Epithelial cell of esophagus (primary cell): ENCODE measurements around the gene UTP4.

Source experiments
- DNase-seq: peaks from one replicate; pipeline ENCODE4 v3.0.0; 2010; ENCODE audit warnings: low read depth
- H3K4me3 ChIP-seq: 2 replicates; pipeline ENCODE4 v1.5.1; 2011; ENCODE audit warnings: mild to moderate bottlenecking, low read length, control low read depth
- CTCF ChIP-seq: IDR thresholded peaks from 2 replicates; pipeline ENCODE4 v1.5.1; 2011; ENCODE audit warnings: low read depth, mild to moderate bottlenecking, low read length, control low read depth, inconsistent platforms; ENCODE audit not compliant: insufficient read depth; ENCODE audit errors: missing control alignments

The UTP4 gene

DNA sequence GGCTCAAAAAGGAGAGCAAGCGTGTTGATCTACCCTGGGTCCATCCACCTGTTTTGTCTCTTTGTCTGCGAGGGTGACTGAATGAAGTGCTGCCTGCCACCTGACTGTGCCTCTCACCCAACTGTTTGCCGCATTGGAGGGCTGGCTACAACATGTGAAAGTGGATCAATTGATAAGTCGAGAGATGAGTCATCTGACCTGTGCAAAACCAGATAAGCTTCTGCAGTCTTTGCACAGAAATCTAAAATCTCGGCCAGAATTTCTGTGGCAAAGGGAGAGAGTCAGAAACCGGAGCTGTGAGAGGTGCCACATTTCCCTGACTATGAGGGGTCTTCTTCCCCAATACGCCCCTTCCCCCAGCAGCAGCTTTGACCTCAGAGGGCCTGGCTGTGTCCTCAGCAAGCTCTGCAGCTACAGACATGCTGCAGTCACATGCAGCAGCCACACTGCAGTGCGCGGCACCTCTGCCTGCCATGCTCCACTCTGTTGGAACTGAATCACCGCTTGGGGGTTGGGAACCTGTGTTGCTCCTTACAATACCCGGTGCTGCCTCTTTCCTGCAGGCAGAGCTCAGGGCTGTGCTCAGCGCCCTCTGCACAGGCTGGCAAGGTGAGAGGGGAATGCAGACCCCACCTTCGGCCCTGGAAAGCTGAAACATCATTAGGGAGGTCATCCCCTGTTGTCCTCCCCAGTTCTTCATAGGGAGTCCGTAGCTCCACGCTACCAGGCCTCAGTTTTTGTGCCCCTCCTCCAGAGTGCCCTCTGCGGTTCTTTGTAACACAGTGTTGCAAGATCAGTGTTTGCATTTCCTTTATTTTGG, 43.1 kb upstream of the UTP4 start:
- peak; percentile 79 for DNase-seq
- peak; percentile 8 for TF ChIP-seq CTCF
- H3K4me3 ChIP-seq = no peak overlapping the region

DNA sequence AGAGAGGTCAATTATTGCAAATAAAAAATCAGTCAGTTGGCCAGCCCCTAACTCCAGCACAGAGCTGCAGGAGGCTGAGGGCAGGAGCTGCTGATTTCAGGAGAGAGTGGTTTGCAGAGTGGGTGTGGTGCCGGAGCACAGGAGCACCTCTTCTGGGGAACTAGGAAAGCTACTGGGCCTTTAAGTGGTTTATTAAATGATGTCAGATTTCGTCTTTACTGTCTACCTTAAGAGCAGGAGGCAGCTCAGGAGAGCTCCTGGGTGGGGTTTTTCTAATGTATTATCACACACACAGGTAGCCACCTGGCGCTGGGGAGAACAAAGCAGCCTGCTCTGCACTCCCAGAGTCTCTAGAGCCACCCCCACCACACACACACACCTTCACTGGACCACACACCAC, 38.5 kb upstream of the UTP4 start:
- no peak for DNase-seq
- TF ChIP-seq CTCF = no peak
- H3K4me3 ChIP-seq = no peak overlapping the region

GRCh38 chr16:69094501-69094900, 37.9 kb upstream of the UTP4 start:
- no peak for TF ChIP-seq CTCF
- no peak for DNase-seq
- no peak overlapping the region for H3K4me3 ChIP-seq

- TF ChIP-seq CTCF = no peak
- H3K4me3 ChIP-seq = no peak overlapping the region
- no peak for DNase-seq
Measured at GRCh38 chr16:69095193-69095592, 37.3 kb upstream of the UTP4 start.

GRCh38 chr16:69100071-69100691, 32.3 kb upstream of the UTP4 start:
- no peak for DNase-seq
- no peak for TF ChIP-seq CTCF
- H3K4me3 ChIP-seq = no peak overlapping the region

- peak; percentile 64 for TF ChIP-seq CTCF
- DNase-seq = peak; percentile 87
- H3K4me3 ChIP-seq = peak within 1 kb of the TSS; percentile 66
Measured at GRCh38 chr16:69105501-69106361, 26.7 kb upstream of the UTP4 start, which contains the start of gene HAS3. HAS3 (plus strand) TSS chr16:69105653; CDS start chr16:69109396, 3,743 bp downstream.
